Keratinocyte (primary cell): ENCODE data around the gene DGKD. TPM values are rescaled to one million over a fixed set of nuclear protein-coding genes. Genes with fewer than 3 reads are reported as not detected.

ENCODE experiments used
- DNase-seq: peaks from one replicate; pipeline ENCODE4 v3.0.0-alpha.2; 2011; ENCODE audit warnings: low read depth, missing footprints, low spot score
- FAIRE-seq: peaks from 2 replicates; lab custom pipeline; 2011; peaks lifted over from hg19 to GRCh38; lab: Jason Lieb, UNC
- H2AFZ ChIP-seq: 2 replicates; pipeline ENCODE4 v1.6.0; 2012; ENCODE audit warnings: low read length, control low read depth, inconsistent platforms; ENCODE audit not compliant: control insufficient read depth
- H3K27ac ChIP-seq: 2 replicates; pipeline ENCODE4 v1.5.1; 2011; ENCODE audit warnings: low read length; ENCODE audit not compliant: control insufficient read depth, insufficient read depth
- H3K27me3 ChIP-seq: 3 replicates; pipeline ENCODE4 v1.6.0; 2011; ENCODE audit warnings: low read length; ENCODE audit not compliant: control insufficient read depth, insufficient read depth; ENCODE audit errors: extremely low read depth
- H3K36me3 ChIP-seq, 2 experiments: 2 replicates in 1 of 2; 3 replicates in 1 of 2; pipeline ENCODE4 v1.5.1; 2011; ENCODE audit warnings: low read length in 2 of 2, mild to moderate bottlenecking in 1 of 2; ENCODE audit not compliant: control insufficient read depth in 2 of 2, insufficient read depth in 2 of 2; ENCODE audit errors: extremely low read depth in 1 of 2
- H3K4me1 ChIP-seq: 3 replicates; pipeline ENCODE4 v1.5.1; 2011; ENCODE audit warnings: low read length; ENCODE audit not compliant: control insufficient read depth, insufficient read depth; ENCODE audit errors: extremely low read depth
- H3K4me2 ChIP-seq: 3 replicates; pipeline ENCODE4 v1.6.0; 2011; ENCODE audit warnings: low read depth, low read length; ENCODE audit not compliant: control insufficient read depth, insufficient read depth; ENCODE audit errors: extremely low read depth
- H3K4me3 ChIP-seq, 3 experiments: fragments of 200-600 bp in 1 of 3; sonication (generic) in 1 of 3; 2 replicates in 2 of 3; 3 replicates in 1 of 3; pipeline ENCODE4 v1.5.1; 2011 to 2016; ENCODE audit warnings: low read length in 3 of 3, mild to moderate bottlenecking in 3 of 3, control low read depth in 2 of 3, inconsistent platforms in 1 of 3, low read depth in 1 of 3, mixed read lengths in 1 of 3, mixed run types in 1 of 3, moderate library complexity in 1 of 3; ENCODE audit not compliant: control insufficient read depth in 2 of 3, insufficient read depth in 2 of 3; ENCODE audit errors: extremely low read depth in 1 of 3
- H3K79me2 ChIP-seq: 2 replicates; pipeline ENCODE4 v1.6.0; 2012; ENCODE audit warnings: low read length; ENCODE audit not compliant: control insufficient read depth, insufficient read depth
- H3K9ac ChIP-seq: 3 replicates; pipeline ENCODE4 v1.6.0; 2011; ENCODE audit warnings: low read length; ENCODE audit not compliant: control insufficient read depth, insufficient read depth; ENCODE audit errors: extremely low read depth
- H3K9me1 ChIP-seq: 3 replicates; pipeline ENCODE4 v1.6.0; 2011; ENCODE audit warnings: low read length; ENCODE audit not compliant: control insufficient read depth, insufficient read depth; ENCODE audit errors: extremely low read depth
- H3K9me3 ChIP-seq: 2 replicates; pipeline ENCODE4 v1.5.1; 2012; ENCODE audit warnings: low read depth, low read length; ENCODE audit not compliant: control insufficient read depth
- H4K20me1 ChIP-seq: 3 replicates; pipeline ENCODE4 v1.6.0; 2011; ENCODE audit warnings: low read length; ENCODE audit not compliant: control insufficient read depth, insufficient read depth; ENCODE audit errors: extremely low read depth
- EZH2 ChIP-seq: IDR thresholded peaks from one replicate; pipeline ENCODE4 v1.6.1; 2012; ENCODE audit warnings: inconsistent platforms, mild to moderate bottlenecking, low read length, moderate library complexity
- dilution Hi-C: fragments of 300-500 bp; cut with MboI; formaldehyde crosslinking; loops from one replicate; pipeline ENCODE4 v1.7.0; 2020; ENCODE audit warnings: low sequenced_read_pairs; ENCODE audit not compliant: extremely low pct_ligation_motif_present
- polyA plus RNA-seq, 5 experiments: library from polyadenylated mRNA; depleted of rRNA in 3 of 5; stranded (reverse) in 3 of 5; stranded (forward) in 1 of 5; unstranded in 1 of 5; fragments of >200 nt; gene quantifications; 1 replicate in 1 of 5; 2 replicates in 3 of 5; 3 replicates in 1 of 5; pipeline versions ENCODE4 v1.2.1 to v1.2.3, GENCODE V29; 2011 to 2012; ENCODE audit warnings: missing spikeins in 2 of 5, low read depth in 1 of 5, low replicate concordance in 1 of 5
- TF ChIP-seq, protein P1 (sequence below), 3 experiments: IDR thresholded peaks in 1 of 3; conservative IDR thresholded peaks in 1 of 3; optimal IDR thresholded peaks in 1 of 3; 2 replicates in 2 of 3; 3 replicates in 1 of 3; pipeline versions ENCODE3 to v1.5.1; 2011; ENCODE audit warnings: low read length in 3 of 3, mild to moderate bottlenecking in 3 of 3, moderate library complexity in 2 of 3, control low read depth in 1 of 3, inconsistent platforms in 1 of 3; ENCODE audit not compliant: insufficient read depth in 2 of 3; ENCODE audit errors: extremely low read depth in 1 of 3

DGKD gene
- polyA plus RNA-seq, 1 donor (not counting 4 experiments of a cell fraction or from before 2014, with no cell fraction given): 6.1 TPM

DNA sequence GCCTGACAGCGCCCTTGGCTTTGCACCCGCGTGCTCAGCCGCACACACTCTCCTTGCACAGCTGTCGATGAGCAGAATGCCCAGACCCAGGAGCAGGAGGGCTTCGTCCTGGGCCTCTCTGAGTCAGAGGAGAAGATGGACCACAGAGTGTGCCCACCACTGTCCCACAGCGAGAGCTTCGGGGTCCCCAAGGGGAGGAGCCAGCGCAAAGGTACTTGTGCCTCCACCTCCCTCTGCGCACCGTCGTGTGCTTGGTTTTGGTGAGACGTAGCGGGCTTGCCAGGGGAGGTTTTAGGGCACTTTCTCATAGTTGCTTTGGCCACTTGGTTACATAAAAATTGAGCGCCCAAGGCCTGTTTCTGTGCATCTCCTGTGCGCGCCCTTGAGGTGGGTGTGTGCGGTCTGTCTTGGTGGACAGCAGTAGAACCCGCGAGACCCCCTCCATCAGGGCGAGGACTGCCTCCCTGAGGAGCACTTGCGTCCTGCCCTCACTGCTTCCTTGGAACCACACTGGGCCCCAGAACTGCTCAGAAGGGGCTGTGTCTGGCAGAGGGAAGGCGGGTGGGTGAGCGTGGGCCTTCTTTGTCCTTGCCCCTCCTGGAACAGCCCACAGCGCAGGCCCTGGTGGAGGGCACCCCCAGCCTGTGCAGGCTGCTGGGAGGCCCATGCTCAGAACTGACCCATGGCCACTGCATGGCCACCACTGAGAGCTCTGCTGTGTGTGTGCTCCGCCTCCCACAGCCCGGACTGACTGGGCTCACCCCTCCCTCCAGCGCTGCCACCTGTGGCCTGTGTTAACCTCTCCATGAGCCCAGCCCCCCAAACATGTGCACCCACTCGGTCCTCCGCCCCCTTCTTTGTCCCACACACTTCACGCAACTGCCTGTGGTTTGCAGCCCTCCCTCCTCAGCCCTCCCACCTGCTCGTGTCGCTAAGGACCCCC lies 95.9 kb downstream of the DGKD start:
- DNase-seq: no peak
- Histone ChIP-seq H3K27ac (no peak overlapping the region), H3K4me3 (no peak overlapping the region), H3K4me1 (no peaks in the 10 kb centered on the region), H3K9me1 (no peaks in the 10 kb centered on the region), H3K9ac (no peak overlapping the region), H2AFZ (no peak overlapping the region), H3K27me3 (no peaks in the 10 kb centered on the region), H3K4me2 (no peak overlapping the region), H4K20me1 (no peaks in the 10 kb centered on the region), H3K79me2 (no peaks in the 10 kb centered on the region), H3K9me3 (no peaks in the 10 kb centered on the region), H3K36me3 (peaks cover 7 to 22% of the 10 kb centered on the region in 2 experiments)
- dilution Hi-C loops: no loop called here
- no peak for TF ChIP-seq EZH2
- TF ChIP-seq, protein P1, sequence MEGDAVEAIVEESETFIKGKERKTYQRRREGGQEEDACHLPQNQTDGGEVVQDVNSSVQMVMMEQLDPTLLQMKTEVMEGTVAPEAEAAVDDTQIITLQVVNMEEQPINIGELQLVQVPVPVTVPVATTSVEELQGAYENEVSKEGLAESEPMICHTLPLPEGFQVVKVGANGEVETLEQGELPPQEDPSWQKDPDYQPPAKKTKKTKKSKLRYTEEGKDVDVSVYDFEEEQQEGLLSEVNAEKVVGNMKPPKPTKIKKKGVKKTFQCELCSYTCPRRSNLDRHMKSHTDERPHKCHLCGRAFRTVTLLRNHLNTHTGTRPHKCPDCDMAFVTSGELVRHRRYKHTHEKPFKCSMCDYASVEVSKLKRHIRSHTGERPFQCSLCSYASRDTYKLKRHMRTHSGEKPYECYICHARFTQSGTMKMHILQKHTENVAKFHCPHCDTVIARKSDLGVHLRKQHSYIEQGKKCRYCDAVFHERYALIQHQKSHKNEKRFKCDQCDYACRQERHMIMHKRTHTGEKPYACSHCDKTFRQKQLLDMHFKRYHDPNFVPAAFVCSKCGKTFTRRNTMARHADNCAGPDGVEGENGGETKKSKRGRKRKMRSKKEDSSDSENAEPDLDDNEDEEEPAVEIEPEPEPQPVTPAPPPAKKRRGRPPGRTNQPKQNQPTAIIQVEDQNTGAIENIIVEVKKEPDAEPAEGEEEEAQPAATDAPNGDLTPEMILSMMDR (optimal IDR thresholded peaks at IDR 0.05 in 1 of 3, IDR thresholded peaks at IDR 0.05 in 1 of 3, conservative IDR thresholded peaks at IDR 0.05 in 1 of 3; ENCODE audit: extremely low read depth in 1 of 3, insufficient read depth in 2 of 3, low read length in 3 of 3): no peak
- no peak for FAIRE-seq

DNA sequence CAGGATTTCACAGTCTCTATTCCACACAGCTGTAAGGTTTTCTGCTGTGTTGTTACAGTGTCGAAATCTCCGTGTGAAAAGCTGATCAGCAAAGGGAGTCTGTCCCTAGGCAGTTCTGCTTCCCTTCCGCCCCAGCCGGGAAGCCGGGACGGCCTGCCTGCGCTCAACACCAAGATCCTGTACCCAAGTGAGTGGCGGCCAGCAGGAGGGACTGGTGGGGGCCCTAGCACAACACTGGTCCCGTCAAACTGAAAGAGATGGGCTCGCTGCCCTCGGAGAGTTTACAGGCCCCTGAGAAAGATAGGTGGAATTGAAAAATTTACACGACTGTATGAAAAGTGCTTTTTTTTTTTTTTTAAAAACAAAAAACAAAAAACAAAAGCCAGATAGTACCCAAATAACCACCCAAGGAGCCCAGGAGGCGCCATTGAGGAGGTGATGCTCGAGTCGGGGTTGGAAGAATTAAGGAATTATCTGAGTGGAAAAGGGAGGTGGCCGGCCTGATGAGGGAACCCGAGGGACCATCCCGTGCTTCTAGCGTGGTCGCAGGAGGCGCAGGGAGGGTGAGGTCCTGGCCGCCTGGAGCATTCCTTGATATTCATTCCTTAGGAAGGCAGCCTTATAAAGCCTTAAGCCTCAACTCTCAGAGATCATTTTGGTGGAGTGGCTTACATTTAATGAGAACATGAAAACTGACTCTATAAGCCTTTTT lies 96.7 kb downstream of the DGKD start:
- H4K20me1 ChIP-seq: no peaks in the 10 kb centered on the region
- FAIRE-seq: no peak
- H3K4me1 ChIP-seq: no peaks in the 10 kb centered on the region
- no peaks in the 10 kb centered on the region for H3K79me2 ChIP-seq
- no peaks in the 10 kb centered on the region for H3K9me3 ChIP-seq
- TF ChIP-seq, protein P1 (optimal IDR thresholded peaks at IDR 0.05 in 1 of 3, IDR thresholded peaks at IDR 0.05 in 1 of 3, conservative IDR thresholded peaks at IDR 0.05 in 1 of 3; ENCODE audit: extremely low read depth in 1 of 3, insufficient read depth in 2 of 3, low read length in 3 of 3): no peak
- no peak for TF ChIP-seq EZH2
- no peaks in the 10 kb centered on the region for H3K27me3 ChIP-seq
- H3K9me1 ChIP-seq: no peaks in the 10 kb centered on the region
- H2AFZ ChIP-seq: no peak overlapping the region
- dilution Hi-C loops: no loop called here
- H3K4me3 ChIP-seq: no peak overlapping the region
- no peak overlapping the region for H3K9ac ChIP-seq
- H3K27ac ChIP-seq: no peak overlapping the region
- DNase-seq: no peak
- H3K4me2 ChIP-seq: no peak overlapping the region
- peaks cover 7 to 16% of the 10 kb centered on the region in 2 experiments for H3K36me3 ChIP-seq
